K562 (cell line): ENCODE results near the gene SIGLEC14. TPM values are rescaled to one million over a fixed set of nuclear protein-coding genes. Genes with fewer than 3 reads are reported as not detected.
A peak's percentile ranks its signal among the peaks of the same experiment; 100 is the strongest.

Source experiments
- AFF1 ChIP-seq, 2 experiments: fragments of 450-650 bp; IDR thresholded peaks; 2 replicates each; pipeline ENCODE4 v1.6.1; 2018; ENCODE audit warnings: mild to moderate bottlenecking in 2 of 2, low read depth in 1 of 2; ENCODE audit not compliant: partially characterized antibody in 2 of 2
- ARID3B ChIP-seq: fragments of 250-450 bp; sonication (Bioruptor Pico); IDR thresholded peaks from 2 replicates; pipeline ENCODE4 v1.4.0; 2020; ENCODE audit warnings: borderline replicate concordance
- BRCA1 ChIP-seq, 2 experiments: fragments of 450-650 bp in 1 of 2; sonication (generic) in 1 of 2; formaldehyde crosslinking in 1 of 2; IDR thresholded peaks; 2 replicates each; pipeline versions ENCODE4 v1.5.0 to v1.6.1; 2017 to 2020; ENCODE audit warnings: mild to moderate bottlenecking in 1 of 2, missing genetic modification reagents in 1 of 2
- IRF9 ChIP-seq: fragments of 450-650 bp; IDR thresholded peaks from 2 replicates; pipeline ENCODE4 v1.6.1; 2016; ENCODE audit warnings: missing biosample characterization, missing genetic modification characterization
- MAZ ChIP-seq, 2 experiments: fragments of 450-650 bp in 1 of 2; sonication (generic) in 1 of 2; formaldehyde crosslinking; IDR thresholded peaks in 1 of 2; conservative IDR thresholded peaks in 1 of 2; 2 replicates each; pipeline versions ENCODE4 v1.4.0 to v1.5.0; 2020; ENCODE audit warnings: mild to moderate bottlenecking in 1 of 2, missing genetic modification reagents in 1 of 2
- MGA ChIP-seq: fragments of 450-650 bp; IDR thresholded peaks from 2 replicates; pipeline ENCODE4 v1.6.1; 2016; ENCODE audit warnings: mild to moderate bottlenecking, moderate library complexity
- polyA plus RNA-seq, 8 experiments: library from polyadenylated mRNA; depleted of rRNA in 4 of 8; stranded (reverse) in 5 of 8; unstranded in 3 of 8; fragments of >200 nt; fragmentation: Nextera tagmentation in 2 of 8; fragmentation: Illumina TruSeq in 1 of 8; extraction: Ambion mirVana in 2 of 8; extraction: Trizol in 1 of 8; gene quantifications; 2 replicates each; pipeline versions ENCODE4 v1.2.1 to v1.2.3, GENCODE V29; 2011 to 2014; ENCODE audit warnings: inconsistent platforms in 1 of 8, missing spikeins in 1 of 8
- total RNA-seq, 7 experiments: library from RNA; depleted of rRNA in 6 of 7; stranded (reverse); fragments of >200 nt in 6 of 7; fragmentation: Illumina TruSeq in 2 of 7; extraction: Trizol in 2 of 7; gene quantifications; 2 replicates each; pipeline versions ENCODE4 v1.2.1 to v1.2.3, GENCODE V29; 2011 to 2021; ENCODE audit warnings: low replicate concordance in 1 of 7

Gene SIGLEC14
- total and polyA plus RNA-seq, 9 of the 15 experiments (the other 6 are each of a cell fraction or from before 2014, with no cell fraction given), result not detected

- TF ChIP-seq IRF9 (tag), result 0 out of 2 replicates have a peak, but pooled peaks have one; percentile 40
- peak in 1 of 2 experiments; percentile 98 for TF ChIP-seq AFF1 (IDR thresholded peaks at IDR 0.05; ENCODE audit: low read depth in 1 of 2, partially characterized antibody in 2 of 2)
- no peak for TF ChIP-seq BRCA1 (IDR thresholded peaks at IDR 0.05)
- no peak for TF ChIP-seq BRCA1 (CRISPR knock-in tag; IDR thresholded peaks at IDR 0.05)
- TF ChIP-seq MGA, result no peak
- no peak for TF ChIP-seq ARID3B
- TF ChIP-seq MAZ (CRISPR knock-in tag; conservative IDR thresholded peaks at IDR 0.05 in 1 of 2, IDR thresholded peaks at IDR 0.05 in 1 of 2), result peak; percentile 51 to 96; a peak in 2 of 4 replicates
These were observed 38.6 kb downstream of the SIGLEC14 start (continued) for GRCh38 chr19:51607920-51608562.
